GM19324 (cell line): ENCODE measurements around the gene KIAA1671.
"Not testable (repeated sequence)": the region's sequence is repeated elsewhere in the genome, so short reads cannot be mapped to it uniquely, and the experiment has no call there.

ENCODE experiments used
- ATAC-seq: cut with Tn5 transposase; IDR thresholded peaks from one replicate; pipeline ENCODE4 v1.9.1; 2021; ENCODE audit warnings: mild to moderate bottlenecking, moderate library complexity; ENCODE audit not compliant: unreplicated experiment, low FRiP score

The KIAA1671 gene

DNA sequence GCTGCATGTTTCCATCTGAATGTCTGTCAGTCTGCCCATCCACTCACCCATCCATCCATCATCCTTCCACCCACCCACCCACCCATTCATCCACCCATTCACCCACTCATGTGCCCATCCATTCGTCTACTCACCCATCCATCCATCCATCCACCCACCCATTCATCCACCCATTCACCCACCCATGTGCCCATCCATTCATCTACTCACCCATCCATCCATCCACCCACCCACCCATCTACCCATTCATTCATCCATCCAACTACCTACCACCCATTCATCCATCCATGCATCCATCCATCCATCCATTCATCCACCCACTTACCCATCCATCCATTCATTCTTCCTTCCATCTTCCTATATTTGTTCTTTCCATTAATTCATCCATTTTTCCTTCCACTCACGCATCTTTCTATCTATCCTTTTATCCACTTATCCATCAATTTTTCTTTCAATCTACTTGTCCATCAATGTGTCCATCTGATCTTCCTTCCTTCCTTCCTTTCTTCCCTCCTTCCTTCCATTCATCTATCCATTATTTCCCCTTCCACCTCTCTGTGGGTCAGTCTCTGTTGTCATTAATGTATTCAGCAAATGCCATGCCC is 255.1 kb downstream of the KIAA1671 start:
- ATAC-seq: no peak

DNA sequence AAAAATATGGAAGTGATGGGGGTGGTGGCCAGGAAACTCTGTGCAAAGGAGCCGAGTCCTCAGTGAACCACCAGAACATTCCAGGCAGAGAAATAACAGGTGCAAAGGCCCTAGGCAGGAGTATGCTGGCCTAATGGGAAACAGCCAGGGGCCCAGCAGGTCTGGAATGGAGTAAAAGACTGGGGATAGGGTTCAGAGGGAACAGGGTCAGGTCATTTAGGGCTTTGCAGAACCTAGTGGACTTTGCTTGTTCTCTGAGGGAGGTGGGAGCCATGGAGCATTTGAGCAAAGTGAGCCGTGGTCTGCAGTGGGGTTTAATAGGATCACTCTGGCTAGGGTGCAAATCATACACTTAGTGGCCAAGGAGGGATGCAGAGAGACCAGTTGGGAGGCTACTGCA is 255.8 kb downstream of the KIAA1671 start:
- ATAC-seq: no peak

DNA sequence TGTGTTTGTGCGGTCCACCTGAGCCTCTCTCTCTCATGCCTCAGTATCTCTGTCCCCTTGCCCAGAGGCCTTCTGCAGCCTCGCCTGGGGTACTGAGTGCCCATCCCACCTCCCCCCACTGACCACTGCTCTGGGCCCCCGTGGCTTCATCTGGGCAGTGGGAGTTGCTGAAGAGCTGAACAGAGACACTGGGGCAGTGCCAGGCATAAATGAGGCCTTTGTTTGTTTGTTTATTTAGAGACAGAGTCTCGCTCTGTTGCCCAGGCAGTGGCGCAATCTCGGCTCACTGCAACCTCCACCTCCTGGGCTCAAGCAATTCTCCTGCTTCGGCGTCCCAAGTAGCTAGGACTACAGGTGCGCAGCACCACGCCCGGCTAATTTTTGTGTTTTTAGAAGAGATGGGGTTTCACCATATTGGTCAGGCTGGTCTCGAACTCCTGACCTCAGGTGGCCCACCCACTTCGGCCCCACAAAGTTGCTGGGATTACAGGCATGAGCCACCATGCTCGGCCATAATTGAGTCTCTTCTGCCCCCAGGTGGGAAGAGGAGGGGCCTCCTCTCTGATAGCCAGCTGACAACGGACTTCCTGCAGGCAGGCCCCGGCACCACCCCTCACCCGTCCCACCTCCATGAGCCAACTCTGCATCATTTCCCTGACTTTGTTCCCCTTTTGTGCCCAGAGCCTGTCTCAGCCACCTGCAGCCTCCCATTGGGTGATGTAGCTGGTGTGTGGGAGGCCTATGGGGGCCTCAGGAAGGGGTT is 256.4 kb downstream of the KIAA1671 start:
- ATAC-seq: no peak

DNA sequence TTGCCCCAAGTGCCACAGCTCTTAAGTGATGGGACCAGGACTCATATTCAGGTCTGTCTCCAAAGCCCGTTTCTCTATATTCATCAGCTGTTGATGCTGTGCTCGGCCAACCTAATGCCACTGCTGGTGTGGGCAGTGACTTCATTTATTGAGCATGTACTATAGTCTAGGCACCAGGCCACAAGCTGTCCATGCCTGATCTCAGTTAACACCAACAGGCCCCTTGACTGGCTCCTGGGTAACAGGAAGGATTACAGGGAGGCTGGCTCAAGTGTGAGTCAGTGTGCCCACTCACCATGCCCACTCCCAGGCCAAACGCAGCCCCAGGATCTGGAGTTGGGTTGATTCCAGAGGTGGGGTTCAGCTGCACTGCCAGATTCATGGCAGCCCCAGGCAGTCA is 258.3 kb downstream of the KIAA1671 start:
- no peak for ATAC-seq

DNA sequence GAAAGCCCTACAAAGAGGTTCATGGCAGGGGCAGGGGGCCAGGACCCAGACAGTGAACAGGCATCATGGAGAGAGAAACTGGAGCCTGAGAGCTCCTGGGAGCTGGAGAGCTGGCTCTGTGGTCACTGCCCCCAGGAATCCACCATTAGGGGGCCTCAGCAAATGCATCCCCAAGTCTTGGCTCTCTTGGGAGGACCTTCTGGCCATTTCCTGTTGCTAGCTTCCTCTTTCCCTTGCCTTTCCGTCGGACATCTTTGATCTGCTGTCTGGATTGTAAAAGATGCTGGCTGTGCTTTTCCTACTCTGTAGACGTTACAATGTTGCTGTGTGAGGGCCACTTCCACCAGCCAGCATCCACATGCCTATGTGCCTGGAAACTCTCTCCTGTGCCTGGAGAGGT is 259.8 kb downstream of the KIAA1671 start:
- no peak for ATAC-seq

DNA sequence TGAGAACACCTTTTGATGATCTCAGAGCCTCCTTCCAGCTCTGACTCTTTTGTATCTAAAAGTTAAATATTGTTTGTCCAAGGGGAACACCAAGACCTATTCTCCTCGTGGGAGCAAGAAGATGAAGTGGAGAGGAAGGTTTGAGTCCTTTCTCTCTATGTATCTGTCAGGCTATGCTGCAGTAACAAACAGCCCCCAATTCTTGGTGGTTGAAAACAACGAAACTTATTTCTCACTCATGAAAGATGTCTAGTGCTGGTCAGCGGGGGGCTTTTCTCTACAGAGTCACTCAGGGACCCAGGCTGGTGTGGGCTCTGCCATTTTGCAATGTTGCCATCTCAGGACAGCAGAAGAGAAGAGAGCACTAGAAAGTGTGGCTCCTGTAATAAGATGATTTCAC is 260.7 kb downstream of the KIAA1671 start:
- no peak for ATAC-seq

DNA sequence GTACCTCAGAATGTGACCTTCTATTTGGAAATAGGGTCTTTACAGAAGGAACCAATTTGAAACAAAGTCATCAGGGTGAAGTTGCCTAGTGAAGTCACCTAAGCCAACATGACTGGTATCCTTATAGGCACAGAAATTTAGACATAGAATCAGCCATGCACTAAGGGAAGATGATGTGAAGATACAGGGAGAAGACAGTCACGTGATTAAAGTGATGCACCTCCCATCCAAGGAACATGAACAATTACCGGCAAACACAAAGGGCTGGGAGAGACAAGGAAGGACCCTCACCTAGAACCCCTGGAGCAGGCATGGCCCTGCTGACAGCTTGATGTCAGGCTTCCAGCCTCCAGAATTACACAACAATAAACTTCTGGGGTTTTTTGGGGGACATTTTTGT is 263.7 kb downstream of the KIAA1671 start:
- ATAC-seq: no peak

DNA sequence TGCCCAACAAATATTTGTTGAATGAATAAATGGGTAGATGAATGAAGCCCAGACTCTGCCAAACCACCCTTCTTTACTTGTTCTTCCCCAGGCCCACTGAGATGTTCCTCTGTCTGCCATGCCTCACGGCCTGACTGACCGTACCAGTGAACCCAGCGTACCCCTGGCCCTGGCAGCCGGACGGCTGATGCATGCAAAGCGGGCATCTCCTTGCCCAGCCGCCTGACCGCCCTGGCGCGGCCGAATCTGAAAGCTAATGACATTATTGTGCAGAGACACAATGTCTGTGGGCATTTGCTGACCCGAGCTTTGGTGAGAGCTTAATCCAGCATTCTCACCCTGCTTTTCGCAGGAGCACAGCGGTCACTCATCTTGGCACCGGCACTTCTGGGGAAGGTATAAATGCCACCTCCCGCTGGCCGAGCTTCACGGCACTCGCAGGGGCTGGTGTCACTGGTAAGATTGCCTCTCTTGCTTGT is 266.7 kb downstream of the KIAA1671 start, which contains the start of gene CRYBB2:
Gene CRYBB2 (plus strand): TSS at position 429 of the 479 bp plus-strand sequence. CDS start 1,791 bp downstream, outside the sequence.
- no peak for ATAC-seq

DNA sequence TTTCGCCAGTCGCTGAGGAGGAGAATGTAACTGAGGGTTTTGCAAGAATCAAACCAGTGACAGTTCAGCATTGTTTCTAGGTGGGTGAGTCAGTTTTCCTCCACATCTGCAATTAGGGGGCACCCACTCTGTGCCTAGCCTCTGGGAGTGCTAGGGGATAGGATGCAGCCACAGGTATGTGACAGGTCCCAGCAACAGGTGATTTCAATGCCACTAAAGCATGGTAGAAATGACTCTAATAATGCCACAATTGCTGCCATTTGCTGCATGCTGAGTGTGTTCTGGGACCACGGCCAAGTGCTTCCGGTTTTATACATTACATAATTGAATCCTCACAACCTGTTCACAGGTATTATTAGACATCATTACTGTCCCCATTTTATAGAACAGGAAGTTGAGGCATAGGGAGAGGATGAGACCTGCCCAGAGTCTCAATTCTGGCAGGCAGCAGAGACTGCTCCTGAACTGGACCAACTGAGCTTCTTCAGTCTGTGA is 267.5 kb downstream of the KIAA1671 start:
- no peak for ATAC-seq

DNA sequence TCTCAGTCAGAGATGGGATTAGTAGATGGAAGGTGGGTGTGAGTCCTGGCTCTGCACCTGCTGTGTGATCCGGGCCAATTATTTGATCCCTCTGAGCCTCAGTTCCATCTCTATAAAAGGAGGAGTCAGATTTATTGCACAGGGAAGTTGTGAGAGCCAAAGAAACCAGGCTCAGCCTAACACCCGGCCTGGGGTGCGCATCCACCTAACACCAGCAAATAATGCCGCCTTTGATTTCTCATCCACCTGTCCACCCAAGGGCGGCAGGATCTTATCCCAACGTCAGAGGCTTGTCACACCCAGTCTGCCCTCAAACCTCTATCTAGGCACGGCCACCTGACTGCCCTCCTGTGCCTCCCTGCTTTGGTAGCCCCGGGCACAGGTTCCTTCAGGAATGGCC is 269.3 kb downstream of the KIAA1671 start:
- ATAC-seq: no peak

DNA sequence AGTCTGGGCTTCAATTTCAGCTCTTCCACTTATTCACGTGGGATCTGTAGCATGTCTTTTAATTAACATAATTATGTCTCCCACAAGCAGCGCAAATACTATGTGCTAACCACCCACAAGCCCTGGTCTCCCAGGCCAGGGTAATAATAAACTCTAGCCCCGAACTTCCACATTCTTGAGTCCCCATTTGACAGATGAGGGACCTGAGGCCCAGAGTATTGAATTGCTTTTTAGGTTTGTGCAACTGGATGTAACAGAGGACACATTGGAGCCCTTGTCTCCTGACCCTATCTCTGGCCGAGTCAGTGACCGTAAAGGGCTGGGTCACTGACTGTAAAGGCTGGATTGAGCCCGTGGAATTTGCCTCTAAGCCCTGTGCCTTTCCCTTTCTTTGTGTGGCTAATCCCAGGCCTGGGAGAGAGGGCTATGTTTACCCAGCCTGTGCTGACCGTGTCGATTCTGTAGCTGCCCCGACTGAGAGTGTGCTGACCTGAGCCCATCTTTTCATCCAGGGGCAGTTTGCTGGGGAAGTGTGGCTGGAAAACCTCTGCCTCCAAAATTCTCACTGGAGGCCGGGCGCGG is 270.8 kb downstream of the KIAA1671 start:
- no peak for ATAC-seq

DNA sequence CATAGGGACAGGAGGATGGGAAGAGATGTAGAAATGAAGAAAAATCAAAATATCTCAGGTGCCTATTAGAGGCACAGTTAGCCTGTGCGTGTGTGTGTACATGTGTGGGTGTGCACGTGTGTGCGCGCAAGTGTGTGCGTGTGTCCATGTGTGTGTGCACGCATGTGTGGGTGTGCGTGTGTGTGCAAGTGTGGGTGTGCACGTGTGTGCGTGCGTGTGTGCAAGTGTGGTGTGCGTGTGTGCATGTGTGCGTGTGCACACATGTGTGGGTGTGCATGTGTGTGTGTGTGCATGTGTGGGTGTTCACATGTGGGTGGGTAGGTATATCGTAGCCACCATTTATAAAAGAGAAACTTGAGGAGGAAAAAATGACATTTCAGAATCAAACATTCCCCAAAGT is 276.3 kb downstream of the KIAA1671 start:
- ATAC-seq: no peak

DNA sequence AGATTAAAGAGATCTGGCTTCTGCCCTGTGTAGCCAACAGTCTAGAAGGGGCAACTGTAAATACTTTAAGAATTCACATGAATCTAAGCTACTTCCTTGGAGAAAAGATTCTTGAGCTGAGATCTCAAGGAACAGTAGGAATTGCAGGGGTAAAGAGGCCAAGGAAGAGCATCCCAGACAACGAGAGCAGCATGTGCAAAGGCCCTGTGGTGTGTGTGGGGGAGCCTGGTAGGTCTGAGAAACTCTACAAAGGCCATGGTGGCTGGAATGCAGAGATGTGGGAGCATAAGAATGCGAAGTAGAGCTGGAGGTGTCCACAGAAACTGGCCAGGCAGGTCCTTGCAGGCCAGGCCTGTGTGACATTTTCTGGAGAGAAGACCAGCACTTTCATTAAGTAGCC is 278.2 kb downstream of the KIAA1671 start:
- ATAC-seq: not testable (repeated sequence)

DNA sequence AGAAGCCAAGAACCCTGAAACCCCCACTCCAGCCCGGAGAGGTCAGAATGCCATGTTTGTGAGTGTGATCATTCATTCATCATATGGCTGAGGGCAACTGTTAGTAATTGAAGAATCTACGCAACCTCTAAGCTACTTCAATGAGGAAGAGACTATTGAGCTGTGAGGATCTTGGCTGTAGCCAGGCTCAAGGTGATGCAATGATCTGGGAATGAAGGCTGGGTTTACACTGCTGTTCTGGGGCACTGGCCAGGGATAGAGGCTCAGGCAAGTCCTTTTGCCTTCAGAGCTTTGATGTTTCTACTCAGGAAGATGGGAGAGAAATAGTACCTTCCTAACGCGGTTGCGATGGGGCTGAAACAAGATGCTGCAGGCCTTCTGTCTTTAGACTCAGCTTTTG is 279.8 kb downstream of the KIAA1671 start:
- no peak for ATAC-seq

DNA sequence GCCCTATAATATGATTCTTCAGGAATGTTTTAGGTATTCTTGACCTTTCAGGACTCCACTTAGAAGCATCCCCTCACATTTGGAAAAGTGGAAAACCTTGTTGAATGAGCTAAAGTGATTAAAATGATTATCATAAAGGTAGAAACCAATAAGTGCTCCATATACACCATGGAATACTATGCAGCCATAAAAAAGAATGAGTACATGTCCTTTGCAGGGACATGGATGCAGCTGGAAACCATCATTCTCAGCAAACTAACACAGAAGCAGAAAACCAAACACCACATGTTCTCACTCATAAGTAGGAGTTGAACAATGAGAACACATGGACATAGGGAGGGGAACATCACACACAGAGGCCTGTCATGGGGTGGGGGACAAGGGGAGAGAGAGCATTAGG is 281.2 kb downstream of the KIAA1671 start:
- not testable (repeated sequence) for ATAC-seq

DNA sequence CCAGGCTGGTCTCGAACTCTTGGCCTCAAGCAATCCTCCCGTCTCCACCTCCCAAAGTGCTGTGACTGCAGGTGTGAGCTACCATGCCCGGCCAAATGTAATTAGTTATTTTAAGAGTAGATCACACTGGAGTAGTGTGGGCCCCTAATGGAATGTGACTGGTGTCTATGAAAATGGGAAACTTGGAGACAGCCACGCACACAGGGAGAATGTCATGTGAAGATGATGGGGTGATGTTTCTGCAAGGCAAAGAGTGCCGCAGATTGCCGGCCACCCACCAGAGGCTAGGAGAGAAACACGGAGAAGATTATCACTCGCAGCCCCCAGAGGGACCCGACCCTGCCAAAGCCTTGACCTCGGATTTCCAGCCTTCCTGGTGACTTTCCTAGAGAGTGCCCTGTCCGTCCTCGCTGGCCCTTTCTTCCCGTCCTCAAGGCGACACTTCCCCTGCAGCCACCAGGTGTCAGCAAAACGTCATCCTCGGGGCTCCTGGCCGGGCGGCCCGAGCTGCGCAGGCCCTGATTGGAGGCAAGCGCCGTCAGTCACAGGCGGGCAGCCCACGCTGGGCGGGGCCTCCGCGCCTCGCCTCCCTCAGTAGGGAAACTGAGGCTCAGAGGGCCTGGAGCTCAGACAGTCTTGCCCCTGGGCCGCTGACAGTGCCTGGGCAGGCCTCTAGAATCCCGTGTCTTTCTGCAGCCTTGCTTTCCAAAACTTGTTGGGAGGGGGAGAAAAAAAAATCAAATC is 283.2 kb downstream of the KIAA1671 start:
- no peak for ATAC-seq

DNA sequence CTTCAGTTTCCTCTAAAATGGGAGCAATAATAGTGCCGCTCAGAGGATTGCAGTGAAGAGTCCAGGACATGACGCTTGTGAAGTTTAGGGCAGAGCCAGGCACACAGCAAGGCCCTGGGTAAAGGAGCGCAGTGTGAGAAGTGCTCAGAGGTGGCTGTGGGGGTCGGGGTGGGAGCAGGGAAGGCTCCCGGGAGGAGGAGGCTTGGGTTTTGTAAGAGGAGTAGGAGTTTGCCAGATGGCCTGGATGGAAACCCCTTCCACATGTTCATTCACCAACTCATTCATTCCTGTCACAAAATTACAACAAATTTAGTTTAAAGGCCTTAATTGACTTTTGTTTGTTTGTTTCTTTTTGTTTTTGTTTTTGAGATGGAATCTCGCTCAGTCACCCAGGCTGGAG is 283.9 kb downstream of the KIAA1671 start:
- ATAC-seq: no peak

DNA sequence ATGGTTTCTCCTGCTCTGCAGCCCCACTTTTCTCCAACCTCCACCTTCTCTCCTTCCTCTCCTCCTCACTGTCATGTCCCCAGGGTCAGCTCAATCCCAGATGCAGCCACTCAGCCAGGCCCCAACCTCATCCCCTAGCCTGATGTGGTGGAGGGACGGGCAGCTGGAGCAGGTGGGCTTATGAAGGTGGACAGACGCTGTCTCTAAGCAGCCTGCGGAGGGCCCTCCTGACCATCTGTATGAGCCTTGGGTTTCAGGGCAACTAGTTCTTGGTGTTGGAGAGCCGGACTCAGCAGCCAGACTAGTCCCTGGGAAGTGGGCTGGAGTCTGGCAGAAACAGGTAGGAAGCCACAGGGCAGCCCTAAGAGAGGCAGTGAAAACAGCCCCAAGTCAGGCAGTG is 285.0 kb downstream of the KIAA1671 start:
- ATAC-seq: no peak

DNA sequence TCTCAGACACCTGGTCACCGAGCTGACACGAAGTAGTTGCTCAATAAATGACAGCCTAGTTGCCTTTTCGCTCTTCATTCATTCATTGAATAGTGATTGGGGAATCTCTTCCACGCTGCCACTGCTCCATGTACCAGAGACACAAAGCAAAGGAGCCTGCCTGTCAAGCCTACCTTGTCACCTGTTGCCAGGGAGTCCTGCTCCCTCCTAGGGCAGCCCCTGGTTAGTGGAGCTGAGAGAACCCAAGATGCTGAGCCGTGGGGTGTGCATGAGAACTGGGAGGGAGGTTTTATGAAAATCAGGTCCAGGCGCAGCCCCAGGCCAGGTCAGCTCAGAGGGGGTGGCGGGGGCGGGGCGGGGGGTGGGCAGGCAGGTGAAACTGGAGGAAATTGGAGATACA is 285.5 kb downstream of the KIAA1671 start:
- not testable (repeated sequence) for ATAC-seq
